Activated CD4-positive, alpha-beta T cell treated with anti-CD3 and anti-CD28 coated beads, Interleukin-2, amount 50 U/mL, for 4 hours (primary cell): ENCODE data around the gene GAS6.
"Not testable (repeated sequence)": the region's sequence is repeated elsewhere in the genome, so short reads cannot be mapped to it uniquely, and the experiment has no call there.

ENCODE experiments used
- DNase-seq, 2 experiments: peaks; one replicate each; pipeline ENCODE4 v3.0.0-alpha.2; 2020

Gene GAS6

GRCh38 chr13:113863524-113864272 lies at the start of gene GAS6:
TSS of gene GAS6 (minus strand) at chr13:113864076. CDS start at chr13:113863920, 156 bp downstream.
- DNase-seq = no peak

- DNase-seq = not testable (repeated sequence)
Measured at GRCh38 chr13:113913408-113913807, 49.5 kb upstream of the GAS6 start.

- DNase-seq = no peak
Measured at GRCh38 chr13:113912596-113912995, 48.7 kb upstream of the GAS6 start.

- DNase-seq = no peak
Measured at GRCh38 chr13:113907635-113908617, 44.0 kb upstream of the GAS6 start.

DNA sequence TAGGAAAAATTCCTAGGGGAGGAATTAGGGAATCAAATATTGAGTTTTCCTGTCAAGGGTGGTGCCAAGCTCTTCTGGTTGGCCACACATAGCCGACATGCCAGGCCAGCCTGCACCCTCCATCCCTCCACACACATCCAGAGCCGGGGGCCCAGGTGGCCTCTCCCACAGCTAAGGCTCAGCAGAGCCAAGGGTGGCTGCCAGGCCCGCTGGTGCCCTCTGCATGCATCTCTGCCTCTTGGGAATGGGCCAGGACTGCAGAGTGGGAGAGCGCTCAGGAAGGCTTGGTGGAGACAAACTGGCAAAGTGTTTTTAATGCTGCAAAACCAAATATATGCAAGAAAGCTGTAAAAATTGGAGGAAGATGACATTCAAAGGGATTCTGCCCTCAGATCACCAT lies 42.7 kb upstream of the GAS6 start:
- no peak for DNase-seq

DNA sequence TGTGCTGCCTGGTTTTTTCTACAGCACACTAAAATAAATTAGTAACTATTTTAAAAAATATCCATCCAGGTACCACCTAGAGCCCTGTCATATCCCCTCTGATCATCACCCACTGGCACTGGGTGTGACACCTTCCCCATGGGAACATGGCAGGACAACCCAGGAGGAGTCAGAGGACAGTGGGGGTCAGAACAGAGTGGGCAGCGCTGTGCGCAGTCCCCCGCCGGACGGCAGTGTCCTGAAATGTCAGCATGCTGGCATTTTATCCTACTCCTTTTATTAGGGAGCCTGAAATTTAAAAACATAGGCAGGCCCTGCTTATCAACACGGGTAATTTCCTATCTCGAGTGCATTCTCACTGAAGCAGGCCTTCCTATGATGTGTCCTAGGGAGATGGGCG lies 42.1 kb upstream of the GAS6 start:
- DNase-seq = no peak

- DNase-seq = no peak
Measured at GRCh38 chr13:113905018-113905417, 41.1 kb upstream of the GAS6 start.

GRCh38 chr13:113904411-113904810 lies 40.5 kb upstream of the GAS6 start:
- peak in 1 of 2 experiments; percentile 11 for DNase-seq

GRCh38 chr13:113903912-113904311 lies 40.0 kb upstream of the GAS6 start:
- no peak for DNase-seq

DNA sequence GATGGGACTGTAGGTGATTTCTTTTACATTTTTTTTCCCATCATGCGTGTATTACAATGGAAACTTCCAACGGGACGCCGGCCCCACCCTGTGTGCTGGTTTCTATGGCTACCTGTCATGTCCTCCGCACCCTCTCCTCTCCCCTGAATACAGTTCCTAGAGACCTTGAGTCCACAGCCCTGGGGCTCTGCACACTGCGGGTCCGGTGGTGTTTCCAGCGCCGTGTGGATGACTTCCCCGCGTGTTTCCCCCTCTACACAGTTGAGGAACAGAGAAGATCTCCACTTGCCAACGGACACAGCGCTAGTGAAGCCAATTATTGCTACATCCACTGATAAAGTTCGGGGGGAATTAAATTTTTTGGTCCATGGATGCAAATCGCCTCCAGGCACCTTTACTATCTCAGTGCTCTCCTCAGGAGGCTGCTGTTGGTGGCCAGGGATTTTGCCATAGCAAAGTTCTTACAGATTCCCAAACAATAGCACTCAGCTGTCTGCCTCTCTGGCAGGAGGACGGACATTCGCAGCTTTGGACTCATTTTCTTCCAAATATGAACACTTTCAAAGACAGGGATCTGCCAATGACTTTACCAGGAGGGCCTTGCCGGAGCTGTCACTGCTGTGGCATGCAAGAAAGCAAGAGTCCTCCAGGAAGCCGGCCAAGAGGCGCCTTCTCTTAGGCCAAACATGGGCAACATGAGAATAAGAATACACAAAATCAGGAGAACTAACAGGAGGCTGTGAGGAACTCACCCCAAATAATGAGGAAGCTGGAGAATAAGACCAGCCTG lies 39.3 kb upstream of the GAS6 start:
- DNase-seq = no peak

DNA sequence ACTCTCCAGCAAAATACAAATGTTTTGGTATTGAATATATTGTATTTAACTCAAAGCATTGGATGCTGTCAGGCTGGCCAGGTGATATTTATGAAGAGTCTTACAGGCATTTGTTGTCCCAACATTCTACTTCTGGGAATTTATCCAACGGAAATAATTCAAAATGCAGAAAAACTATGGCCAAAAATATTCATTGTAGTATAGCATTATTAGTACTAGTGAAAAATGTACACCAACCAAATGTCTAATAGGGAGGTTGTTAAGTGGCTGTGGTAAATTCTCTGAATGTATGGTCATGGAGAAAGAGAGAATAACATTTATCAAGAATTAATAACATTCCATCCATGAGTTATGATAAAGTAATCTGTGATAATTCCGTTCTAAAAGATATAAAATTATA lies 38.6 kb upstream of the GAS6 start:
- DNase-seq = no peak

GRCh38 chr13:113901642-113902041 lies 37.8 kb upstream of the GAS6 start:
- no peak for DNase-seq

GRCh38 chr13:113901231-113901630 lies 37.4 kb upstream of the GAS6 start:
- DNase-seq = no peak

- no peak for DNase-seq
Measured at GRCh38 chr13:113900646-113901045, 36.8 kb upstream of the GAS6 start.

DNA sequence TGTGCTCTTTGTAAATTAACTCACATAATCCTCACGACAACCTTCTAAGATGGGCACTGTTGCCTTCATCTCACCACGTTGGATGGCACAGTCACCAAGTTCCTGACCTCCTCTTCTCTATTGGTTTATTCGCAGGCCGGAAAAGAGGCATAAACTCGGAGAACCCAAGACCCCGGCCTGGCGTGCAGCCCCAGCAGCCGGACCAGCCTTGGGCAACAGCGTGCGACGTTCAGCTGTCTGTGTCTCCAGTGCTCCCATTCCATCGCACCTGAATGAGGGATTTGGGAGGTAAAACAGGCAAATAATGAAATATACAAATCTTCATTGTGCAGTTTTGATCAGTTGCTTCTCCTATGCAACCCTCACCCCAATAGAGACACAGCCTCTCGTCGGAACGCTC lies 34.5 kb upstream of the GAS6 start:
- no peak for DNase-seq

DNA sequence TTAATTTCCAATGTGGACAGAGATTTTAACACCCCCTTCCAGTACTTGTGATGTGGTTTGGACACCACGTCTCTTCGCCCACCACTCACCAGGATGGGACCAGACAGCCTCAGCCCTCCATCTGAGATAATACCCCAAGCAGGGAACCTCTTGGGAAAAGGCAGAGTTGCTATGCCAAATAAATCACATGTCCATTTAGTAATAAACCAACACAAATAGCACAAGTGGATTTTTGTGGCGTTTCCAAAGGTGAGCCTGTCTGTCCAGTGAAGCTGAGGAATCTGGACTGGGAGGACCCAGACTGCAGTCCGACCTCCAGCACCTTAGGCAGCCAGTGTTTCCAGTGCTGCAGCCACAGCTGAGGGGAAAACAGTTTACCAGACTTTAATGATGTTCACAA lies 34.1 kb upstream of the GAS6 start:
- no peak for DNase-seq

GRCh38 chr13:113897161-113897560 lies 33.3 kb upstream of the GAS6 start:
- DNase-seq = no peak

- DNase-seq = no peak
Measured at GRCh38 chr13:113895436-113895835, 31.6 kb upstream of the GAS6 start.

DNA sequence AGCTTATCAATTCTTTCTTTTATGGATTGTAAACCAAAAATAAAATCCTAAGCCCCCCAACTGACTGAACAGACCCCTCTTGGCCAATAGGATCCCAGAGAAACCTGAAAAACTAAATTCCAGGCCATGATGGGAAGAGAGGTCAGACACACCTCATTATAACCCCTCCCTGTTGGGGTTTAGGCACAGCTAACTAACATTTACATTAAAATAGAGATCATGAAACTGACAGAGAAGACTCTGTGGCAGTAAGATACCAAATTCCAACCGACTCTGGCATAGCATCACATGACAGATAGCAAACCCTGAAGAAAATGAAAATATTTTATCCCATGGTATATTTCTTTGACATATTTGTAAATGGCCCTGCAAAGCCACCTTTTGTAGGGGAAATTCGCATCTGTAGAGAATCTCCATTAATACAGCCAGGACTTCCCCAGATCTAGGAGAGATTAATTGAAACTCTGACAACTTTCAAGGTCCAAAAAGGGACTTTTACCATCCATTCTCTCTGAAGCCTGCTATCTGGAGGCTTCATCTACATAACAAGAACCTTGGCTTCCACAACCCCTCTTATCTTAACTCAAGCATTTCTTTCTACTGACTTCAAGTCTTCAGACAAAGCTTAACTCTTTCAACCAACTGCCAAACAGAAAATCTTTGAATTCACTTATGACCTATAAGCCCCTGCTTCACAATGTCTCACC lies 27.1 kb upstream of the GAS6 start:
- DNase-seq = no peak

DNA sequence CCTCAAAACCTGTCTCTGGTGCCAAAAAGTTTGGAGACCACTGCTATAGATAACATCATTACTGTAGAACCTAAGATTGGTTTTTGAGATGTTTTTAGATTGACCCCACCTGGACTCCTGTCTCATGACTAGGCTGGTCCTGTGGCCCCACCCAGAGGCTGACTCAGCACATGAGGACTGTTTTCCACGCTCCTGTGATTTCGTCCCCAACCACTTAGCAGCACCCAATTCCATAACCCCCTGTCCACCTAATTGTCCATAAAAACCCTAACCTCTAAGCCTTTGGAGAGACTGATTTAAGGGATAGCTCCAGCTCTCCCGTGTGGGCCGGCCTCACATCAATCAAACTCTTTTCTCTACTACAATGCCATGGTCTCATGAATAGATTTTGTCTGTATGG lies 25.6 kb upstream of the GAS6 start:
- DNase-seq = no peak

- DNase-seq = no peak
Measured at GRCh38 chr13:113888701-113889330, 24.9 kb upstream of the GAS6 start.

- DNase-seq = no peak
Measured at GRCh38 chr13:113887700-113888201, 23.9 kb upstream of the GAS6 start.
